Hematopoietic multipotent progenitor cell treated with erythropoietin and hydrocortisone succinate and interleukin-3 and kit ligand, for 15 days (in vitro differentiated cells): ENCODE data around the gene RAB4A.

Source experiments
- DNase-seq: peaks from one replicate; pipeline ENCODE4 v3.0.0-alpha.2; 2015; ENCODE audit warnings: low spot score

The RAB4A gene

GRCh38 chr1:229339086-229339485, 68.2 kb downstream of the RAB4A start:
- DNase-seq = no peak

GRCh38 chr1:229339520-229339919, 68.6 kb downstream of the RAB4A start:
- DNase-seq = no peak

GRCh38 chr1:229340496-229340895, 69.6 kb downstream of the RAB4A start:
- DNase-seq = no peak

- peak; percentile 76 for DNase-seq
These were observed 71.1 kb downstream of the RAB4A start for GRCh38 chr1:229341774-229342655.

GRCh38 chr1:229342656-229343569, 72.0 kb downstream of the RAB4A start, which contains the start of gene CCSAP:
Gene CCSAP (minus strand): TSS chr1:229343047. CDS start chr1:229342465, 582 bp downstream.
- DNase-seq = peak; percentile 44

- no peak for DNase-seq
These were observed 73.2 kb downstream of the RAB4A start for GRCh38 chr1:229344139-229344538.

- no peak for DNase-seq
These were observed 74.2 kb downstream of the RAB4A start for GRCh38 chr1:229344937-229345684.

- DNase-seq = no peak
These were observed 76.6 kb downstream of the RAB4A start for GRCh38 chr1:229347528-229347927.

GRCh38 chr1:229349463-229350385, 78.8 kb downstream of the RAB4A start:
- no peak for DNase-seq

- DNase-seq = no peak
These were observed 82.1 kb downstream of the RAB4A start for GRCh38 chr1:229352975-229353374.

GRCh38 chr1:229354226-229354625, 83.3 kb downstream of the RAB4A start:
- DNase-seq = no peak
